Endodermal cell (in vitro differentiated cells): ENCODE results near the gene SDF2. TPM values are rescaled to one million over a fixed set of nuclear protein-coding genes. Genes with fewer than 3 reads are reported as not detected.

ENCODE experiments used
- DNase-seq: peaks from one replicate; pipeline ENCODE4 v3.0.0-alpha.2; 2017
- H3K27ac ChIP-seq: 2 replicates; pipeline ENCODE4 v1.5.1; 2013; ENCODE audit warnings: mild to moderate bottlenecking, low read depth, low read length, moderate library complexity
- H3K27me3 ChIP-seq: 2 replicates; pipeline ENCODE4 v1.6.1; 2013; ENCODE audit warnings: mild to moderate bottlenecking, low read length, moderate library complexity; ENCODE audit not compliant: insufficient read depth, control insufficient read depth, poor library complexity, severe bottlenecking
- H3K36me3 ChIP-seq: 2 replicates; pipeline ENCODE4 v1.7.0; 2013; ENCODE audit warnings: mild to moderate bottlenecking, low read length, moderate library complexity; ENCODE audit not compliant: control insufficient read depth, insufficient read depth
- H3K4me1 ChIP-seq: one replicate; pipeline ENCODE4 v1.7.0; 2013; ENCODE audit warnings: low read length; ENCODE audit not compliant: control insufficient read depth, insufficient read depth
- H3K4me3 ChIP-seq: 2 replicates; pipeline ENCODE4 v1.5.1; 2013; ENCODE audit warnings: mild to moderate bottlenecking, low read length, moderate library complexity
- H3K9ac ChIP-seq: 2 replicates; pipeline ENCODE4 v1.6.1; 2013; ENCODE audit warnings: mild to moderate bottlenecking, low read length, moderate library complexity; ENCODE audit not compliant: poor library complexity, severe bottlenecking; ENCODE audit errors: extremely low read depth
- H3K9me3 ChIP-seq: 2 replicates; pipeline ENCODE4 v1.6.1; 2013; ENCODE audit warnings: mild to moderate bottlenecking, low read length, moderate library complexity; ENCODE audit not compliant: control insufficient read depth
- H3K27ac Mint-ChIP-seq: 2 replicates; pipeline ENCODE4 v1.8.0; 2020; ENCODE audit warnings: mixed read lengths
- H3K27me3 Mint-ChIP-seq: 2 replicates; pipeline ENCODE4 v1.8.0; 2021; ENCODE audit warnings: mild to moderate bottlenecking, mixed read lengths; ENCODE audit not compliant: insufficient read depth
- H3K36me3 Mint-ChIP-seq: 2 replicates; pipeline ENCODE4 v1.8.0; 2020; ENCODE audit warnings: low read depth, mixed read lengths
- H3K4me1 Mint-ChIP-seq: 2 replicates; pipeline ENCODE4 v1.8.0; 2020; ENCODE audit warnings: mixed read lengths
- H3K4me3 Mint-ChIP-seq: 2 replicates; pipeline ENCODE4 v1.8.0; 2020; ENCODE audit warnings: mild to moderate bottlenecking, moderate library complexity, mixed read lengths
- H3K9me3 Mint-ChIP-seq: 2 replicates; pipeline ENCODE4 v1.8.0; 2020; ENCODE audit warnings: mild to moderate bottlenecking, mixed read lengths
- CTCF ChIP-seq: fragments of 200-600 bp; sonication (generic); conservative IDR thresholded peaks from 2 replicates; pipeline ENCODE4 v1.5.0; 2021; ENCODE audit warnings: antibody characterized with exemption, mild to moderate bottlenecking
- WGBS, 2 experiments: methylation state at CpG; one replicate each; pipeline versions ENCODE4 v1.1.5 to v1.1.7; 2013; ENCODE audit warnings: missing lambda C conversion rate in 2 of 2, mixed read lengths in 1 of 2; ENCODE audit not compliant: insufficient coverage in 1 of 2, insufficient read length in 1 of 2; 5-methylcytosine and 5-hydroxymethylcytosine counted together
- total RNA-seq, 2 donors: library from RNA; stranded (reverse); fragmentation: NEBNext Ultra II Directional in 1 of 2; extraction: Animal tissue kit (Norgen Biotek cat#: 25700) in 1 of 2; gene quantifications; 2 replicates in 1 of 2; 3 replicates in 1 of 2; pipeline ENCODE4 v1.2.1, GENCODE V29; 2021

SDF2 gene
- total RNA-seq, 2 donors from 2014 or later: 40.6 to 42.6 TPM

- 86 to 100% methylated on average over 1 of the region's 1 CpG for WGBS, 2 experiments
- H3K9me3 Mint-ChIP-seq: no peaks in the 10 kb centered on the region
- H3K36me3 Mint-ChIP-seq: peaks cover 60% of the 10 kb centered on the region
- no peak overlapping the region for H3K4me3 ChIP-seq
- no peaks in the 10 kb centered on the region for H3K9me3 ChIP-seq
- H3K27ac ChIP-seq: peak overlapping the region; percentile 39
- H3K4me3 Mint-ChIP-seq: no peak overlapping the region
- H3K9ac ChIP-seq: no peak overlapping the region
- H3K4me1 ChIP-seq: no peaks in the 10 kb centered on the region
- H3K27ac Mint-ChIP-seq: peak overlapping the region; percentile 35
- H3K36me3 ChIP-seq: peaks cover 67% of the 10 kb centered on the region
- no peaks in the 10 kb centered on the region for H3K27me3 ChIP-seq
- no peak for DNase-seq
- no peaks in the 10 kb centered on the region for H3K27me3 Mint-ChIP-seq
- no peak for TF ChIP-seq CTCF
- H3K4me1 Mint-ChIP-seq: peaks cover 11% of the 10 kb centered on the region
Measured at GRCh38 chr17:28667870-28668269, 6.2 kb upstream of the SDF2 start.

- 88 to 99% methylated on average over 2 of the region's 2 CpGs for WGBS, 2 experiments
- no peak for DNase-seq
- peaks cover 3% of the 10 kb centered on the region for H3K9me3 ChIP-seq
- peaks cover 14% of the 10 kb centered on the region for H3K4me1 Mint-ChIP-seq
- no peak overlapping the region for H3K4me3 Mint-ChIP-seq
- no peak for TF ChIP-seq CTCF
- no peak overlapping the region for H3K9ac ChIP-seq
- H3K27me3 Mint-ChIP-seq: no peaks in the 10 kb centered on the region
- no peak overlapping the region for H3K27ac ChIP-seq
- peaks cover 53% of the 10 kb centered on the region for H3K36me3 Mint-ChIP-seq
- peaks cover 48% of the 10 kb centered on the region for H3K36me3 ChIP-seq
- H3K4me1 ChIP-seq: no peaks in the 10 kb centered on the region
- H3K4me3 ChIP-seq: no peak overlapping the region
- H3K27me3 ChIP-seq: no peaks in the 10 kb centered on the region
- peak overlapping the region; percentile 8 for H3K27ac Mint-ChIP-seq
- peaks cover 7% of the 10 kb centered on the region for H3K9me3 Mint-ChIP-seq
Measured at GRCh38 chr17:28665994-28666393, 4.3 kb upstream of the SDF2 start.

GRCh38 chr17:28663723-28664122 is 2.0 kb upstream of the SDF2 start:
- H3K4me1 Mint-ChIP-seq: peaks cover 14% of the 10 kb centered on the region
- H3K36me3 Mint-ChIP-seq: peaks cover 61% of the 10 kb centered on the region
- Histone ChIP-seq H3K4me1 (no peaks in the 10 kb centered on the region), H3K4me3 (peak overlapping the region; percentile 99), H3K36me3 (peaks cover 49% of the 10 kb centered on the region), H3K9ac (no peak overlapping the region), H3K27ac (no peak overlapping the region), H3K27me3 (no peaks in the 10 kb centered on the region), H3K9me3 (peaks cover 23% of the 10 kb centered on the region)
- H3K4me3 Mint-ChIP-seq: peak overlapping the region; percentile 99
- H3K9me3 Mint-ChIP-seq: peaks cover 28% of the 10 kb centered on the region
- TF ChIP-seq CTCF: no peak
- no peak for DNase-seq
- no peaks in the 10 kb centered on the region for H3K27me3 Mint-ChIP-seq
- peak overlapping the region; percentile 100 for H3K27ac Mint-ChIP-seq
